CD14-positive monocyte (primary cell): ENCODE results near the gene MRGPRE. TPM values are rescaled to one million over a fixed set of nuclear protein-coding genes. Genes with fewer than 3 reads are reported as not detected.
A peak's percentile ranks its signal among the peaks of the same experiment; 100 is the strongest.

Source experiments
- DNase-seq, 3 donors: peaks; one replicate each; pipeline ENCODE4 v3.0.0-alpha.2; 2011 to 2022
- H2AFZ ChIP-seq: 2 replicates; pipeline ENCODE4 v1.6.0; 2012; ENCODE audit warnings: mild to moderate bottlenecking, low read depth, low read length, inconsistent platforms; ENCODE audit not compliant: insufficient read depth, poor library complexity, severe bottlenecking
- H3K27ac ChIP-seq, 2 donors: 1 replicate in 1 of 2; 2 replicates in 1 of 2; pipeline ENCODE4 v1.5.1; 2012 to 2013; ENCODE audit warnings: low read length in 2 of 2, control low read depth in 1 of 2, inconsistent platforms in 1 of 2, low read depth in 1 of 2, mild to moderate bottlenecking in 1 of 2
- H3K27me3 ChIP-seq, 2 donors: one replicate each; pipeline versions ENCODE4 v1.6.0 to v1.6.1; 2011 to 2013; ENCODE audit warnings: low read length in 2 of 2; ENCODE audit not compliant: control insufficient read depth in 2 of 2, insufficient read depth in 2 of 2
- H3K36me3 ChIP-seq, 2 donors: replicated peaks in 1 of 2; 1 replicate in 1 of 2; 2 replicates in 1 of 2; pipeline versions ENCODE4 v1.5.1 to v1.6.1; 2012 to 2013; ENCODE audit warnings: low read length in 2 of 2, control low read depth in 1 of 2, inconsistent platforms in 1 of 2, mild to moderate bottlenecking in 1 of 2; ENCODE audit not compliant: insufficient read depth in 2 of 2, control insufficient read depth in 1 of 2
- H3K4me1 ChIP-seq, 2 donors: 1 replicate in 1 of 2; 2 replicates in 1 of 2; pipeline versions ENCODE4 v1.5.1 to v1.6.1; 2012 to 2013; ENCODE audit warnings: low read length in 2 of 2, control low read depth in 1 of 2, inconsistent platforms in 1 of 2, mild to moderate bottlenecking in 1 of 2, moderate library complexity in 1 of 2; ENCODE audit not compliant: insufficient read depth in 2 of 2, control insufficient read depth in 1 of 2
- H3K4me2 ChIP-seq: replicated peaks from 2 replicates; pipeline ENCODE3; 2012; ENCODE audit warnings: low read length, moderate library complexity, mild to moderate bottlenecking; ENCODE audit not compliant: poor library complexity, severe bottlenecking; ENCODE audit errors: extremely low read depth
- H3K4me3 ChIP-seq, 3 experiments: fragments of 200-600 bp in 1 of 3; sonication (generic) in 1 of 3; replicated peaks in 1 of 3; 1 replicate in 2 of 3; 2 replicates in 1 of 3; pipeline ENCODE4 v1.5.1; 2011 to 2013; ENCODE audit warnings: low read length in 3 of 3, mild to moderate bottlenecking in 3 of 3, control low read depth in 2 of 3, low read depth in 2 of 3, inconsistent platforms in 1 of 3, moderate library complexity in 1 of 3
- H3K79me2 ChIP-seq: 2 replicates; pipeline ENCODE4 v1.6.0; 2012; ENCODE audit warnings: mild to moderate bottlenecking, control low read depth, inconsistent platforms, low read length, moderate library complexity; ENCODE audit not compliant: insufficient read depth
- H3K9ac ChIP-seq: 2 replicates; pipeline ENCODE4 v1.6.0; 2017; ENCODE audit warnings: low read length, mild to moderate bottlenecking; ENCODE audit not compliant: insufficient read depth, poor library complexity, severe bottlenecking
- H3K9me3 ChIP-seq, 2 donors: replicated peaks in 1 of 2; 1 replicate in 1 of 2; 2 replicates in 1 of 2; pipeline versions ENCODE4 v1.5.1 to v1.6.1; 2012 to 2013; ENCODE audit warnings: low read length in 2 of 2, control low read depth in 1 of 2; ENCODE audit not compliant: control insufficient read depth in 1 of 2, insufficient read depth in 1 of 2
- H4K20me1 ChIP-seq: 2 replicates; pipeline ENCODE4 v1.6.0; 2012; ENCODE audit warnings: mild to moderate bottlenecking, low read length, control low read depth, moderate library complexity; ENCODE audit not compliant: insufficient read depth
- H3K27ac Mint-ChIP-seq, 7 donors: one replicate each; pipeline ENCODE4 v1.8.0; 2020; ENCODE audit warnings: mild to moderate bottlenecking in 7 of 7, mixed read lengths in 7 of 7, moderate library complexity in 6 of 7, inconsistent platforms in 2 of 7
- H3K27me3 Mint-ChIP-seq, 3 donors: one replicate each; pipeline ENCODE4 v1.8.0; 2021 to 2022; ENCODE audit warnings: low read depth in 3 of 3, mild to moderate bottlenecking in 3 of 3, mixed read lengths in 3 of 3, moderate library complexity in 3 of 3, inconsistent platforms in 1 of 3
- H3K36me3 Mint-ChIP-seq, 2 donors: one replicate each; pipeline ENCODE4 v1.8.0; 2020; ENCODE audit warnings: mixed read lengths in 2 of 2, inconsistent platforms in 1 of 2, mild to moderate bottlenecking in 1 of 2
- H3K4me1 Mint-ChIP-seq: one replicate; pipeline ENCODE4 v1.8.0; 2020; ENCODE audit warnings: mild to moderate bottlenecking, mixed read lengths
- H3K4me3 Mint-ChIP-seq, 2 donors: one replicate each; pipeline ENCODE4 v1.8.0; 2020; ENCODE audit warnings: mild to moderate bottlenecking in 2 of 2, mixed read lengths in 2 of 2, moderate library complexity in 1 of 2
- H3K9me3 Mint-ChIP-seq, 7 donors: one replicate each; pipeline ENCODE4 v1.8.0; 2020 to 2022; ENCODE audit warnings: mixed read lengths in 7 of 7, mild to moderate bottlenecking in 6 of 7, moderate library complexity in 6 of 7, inconsistent platforms in 2 of 7
- WGBS: methylation state at CpG from one replicate; pipeline ENCODE4 v1.1.5; 2013; ENCODE audit warnings: missing lambda C conversion rate; ENCODE audit not compliant: insufficient coverage; 5-methylcytosine and 5-hydroxymethylcytosine counted together
- intact Hi-C, 2 donors: fragments of 100-400 bp; cut with micrococcal nuclease; formaldehyde crosslinking; loops; one replicate each; pipeline versions ENCODE4 v1.15.0 to v1.15.1; 2023
- polyA plus RNA-seq, 3 donors: library from polyadenylated mRNA; depleted of rRNA in 1 of 3; unstranded in 2 of 3; stranded (reverse) in 1 of 3; fragments of 300-500 nt in 2 of 3; fragments of >200 nt in 1 of 3; fragmentation: Illumina TruSeq in 2 of 3; gene quantifications; 1 replicate in 2 of 3; 2 replicates in 1 of 3; pipeline ENCODE4 v1.2.3, GENCODE V29; 2012 to 2021
- TF ChIP-seq, protein P1 (sequence below): fragments of 200-600 bp; IDR thresholded peaks from one replicate; pipeline ENCODE4 v1.8.0; 2022; ENCODE audit warnings: antibody characterized with exemption, mild to moderate bottlenecking

Gene MRGPRE
- polyA plus RNA-seq, 3 donors = not detected

DNA sequence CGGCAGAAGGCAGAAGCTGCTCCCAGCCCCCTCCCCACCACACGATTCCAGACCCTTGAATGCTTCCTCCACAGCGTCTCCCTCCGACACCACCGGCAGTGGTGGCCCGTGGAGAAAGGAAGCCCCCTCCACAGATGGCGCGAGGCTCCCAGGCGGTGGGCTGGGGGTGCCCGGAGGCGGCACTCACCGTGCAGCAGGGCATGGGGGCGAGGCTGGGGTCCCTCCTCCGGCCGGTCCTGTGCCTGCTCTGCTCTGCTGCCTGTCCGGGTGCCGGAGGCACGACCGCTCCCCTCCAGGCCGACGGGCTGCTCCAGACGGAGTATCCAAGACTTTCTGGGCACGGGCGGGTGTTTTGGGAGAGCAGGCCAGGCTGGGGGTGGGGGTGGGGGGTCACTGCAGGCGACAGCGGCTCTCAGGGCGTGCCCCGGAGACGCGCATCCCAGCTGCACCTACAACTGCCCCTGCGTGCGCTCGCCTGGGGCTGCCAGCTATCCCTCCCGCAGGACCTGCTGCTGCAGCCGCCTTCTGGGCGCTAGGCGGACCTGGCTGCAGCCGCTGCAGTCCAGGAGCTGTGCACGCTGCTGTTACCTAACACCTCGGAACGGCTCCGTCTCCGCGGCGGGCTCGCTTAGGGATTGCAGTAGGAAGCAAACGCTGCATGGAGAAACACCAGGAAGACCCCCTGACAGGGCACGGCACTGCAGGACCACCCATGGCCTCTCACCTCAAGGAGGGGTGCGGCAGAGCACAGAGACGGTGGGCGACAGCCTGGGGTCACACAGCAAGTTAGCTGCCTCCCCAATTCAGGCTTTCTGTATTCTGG lies 28.8 kb downstream of the MRGPRE start:
- peaks cover 4 to 32% of the 10 kb centered on the region in 2 donors for H3K27me3 ChIP-seq
- no peak overlapping the region for H3K27ac ChIP-seq
- no peak for DNase-seq
- no peak overlapping the region for H2AFZ ChIP-seq
- Mint-ChIP-seq H3K36me3 (no peaks in the 10 kb centered on the region), H3K4me1 (no peaks in the 10 kb centered on the region), H3K9me3 (peaks cover 0 to 5% (median 0%) of the 10 kb centered on the region in 7 donors), H3K27me3 (peaks cover 32 to 52% (median 39%) of the 10 kb centered on the region in 3 donors), H3K4me3 (peak overlapping the region in 1 of 2 donors; percentile 35), H3K27ac (no peak overlapping the region)
- peaks cover 0 to 9% of the 10 kb centered on the region in 2 donors for H3K4me1 ChIP-seq
- no peak overlapping the region for H3K4me3 ChIP-seq
- H3K79me2 ChIP-seq = no peaks in the 10 kb centered on the region
- TF ChIP-seq, protein P1, sequence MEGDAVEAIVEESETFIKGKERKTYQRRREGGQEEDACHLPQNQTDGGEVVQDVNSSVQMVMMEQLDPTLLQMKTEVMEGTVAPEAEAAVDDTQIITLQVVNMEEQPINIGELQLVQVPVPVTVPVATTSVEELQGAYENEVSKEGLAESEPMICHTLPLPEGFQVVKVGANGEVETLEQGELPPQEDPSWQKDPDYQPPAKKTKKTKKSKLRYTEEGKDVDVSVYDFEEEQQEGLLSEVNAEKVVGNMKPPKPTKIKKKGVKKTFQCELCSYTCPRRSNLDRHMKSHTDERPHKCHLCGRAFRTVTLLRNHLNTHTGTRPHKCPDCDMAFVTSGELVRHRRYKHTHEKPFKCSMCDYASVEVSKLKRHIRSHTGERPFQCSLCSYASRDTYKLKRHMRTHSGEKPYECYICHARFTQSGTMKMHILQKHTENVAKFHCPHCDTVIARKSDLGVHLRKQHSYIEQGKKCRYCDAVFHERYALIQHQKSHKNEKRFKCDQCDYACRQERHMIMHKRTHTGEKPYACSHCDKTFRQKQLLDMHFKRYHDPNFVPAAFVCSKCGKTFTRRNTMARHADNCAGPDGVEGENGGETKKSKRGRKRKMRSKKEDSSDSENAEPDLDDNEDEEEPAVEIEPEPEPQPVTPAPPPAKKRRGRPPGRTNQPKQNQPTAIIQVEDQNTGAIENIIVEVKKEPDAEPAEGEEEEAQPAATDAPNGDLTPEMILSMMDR = no peak
- intact Hi-C loops = no loop called here
- no peak overlapping the region for H3K9ac ChIP-seq
- H4K20me1 ChIP-seq = no peaks in the 10 kb centered on the region
- no peaks in the 10 kb centered on the region for H3K36me3 ChIP-seq
- no peaks in the 10 kb centered on the region for H3K9me3 ChIP-seq
- no peak overlapping the region for H3K4me2 ChIP-seq
- WGBS = 1% methylated on average over 38 of the region's 51 CpGs

GRCh38 chr11:3202759-3203158 lies 29.5 kb downstream of the MRGPRE start:
- TF ChIP-seq, protein P1 = no peak
- H3K4me2 ChIP-seq = no peak overlapping the region
- Mint-ChIP-seq H3K36me3 (no peaks in the 10 kb centered on the region), H3K27me3 (peaks cover 32 to 54% (median 39%) of the 10 kb centered on the region in 3 donors), H3K4me3 (peak overlapping the region in 1 of 2 donors; percentile 67), H3K4me1 (no peaks in the 10 kb centered on the region), H3K9me3 (peaks cover 0 to 5% (median 0%) of the 10 kb centered on the region in 7 donors), H3K27ac (no peak overlapping the region)
- intact Hi-C loops = no loop called here
- no peaks in the 10 kb centered on the region for H3K9me3 ChIP-seq
- no peaks in the 10 kb centered on the region for H3K36me3 ChIP-seq
- H3K4me3 ChIP-seq = no peak overlapping the region
- WGBS = 5% methylated on average over 9 of the region's 17 CpGs
- H4K20me1 ChIP-seq = no peaks in the 10 kb centered on the region
- H3K79me2 ChIP-seq = no peaks in the 10 kb centered on the region
- DNase-seq = no peak
- H3K4me1 ChIP-seq = peaks cover 0 to 9% of the 10 kb centered on the region in 2 donors
- no peak overlapping the region for H3K9ac ChIP-seq
- peaks cover 4 to 32% of the 10 kb centered on the region in 2 donors for H3K27me3 ChIP-seq
- no peak overlapping the region for H3K27ac ChIP-seq
- H2AFZ ChIP-seq = no peak overlapping the region
